Ovary (tissue), 9 donors: Measurements from ENCODE around the gene DGUOK. TPM values are rescaled to one million over a fixed set of nuclear protein-coding genes. Genes with fewer than 3 reads are reported as not detected.

Experiments
- DNase-seq, 5 donors: peaks; one replicate each; pipeline ENCODE4 v3.0.0-alpha.2; 2019 to 2020
- H3K27ac ChIP-seq, 2 donors: fragments of 200-600 bp; one replicate each; pipeline versions ENCODE4 v1.5.1 to v1.8.0; 2019 to 2022
- H3K27me3 ChIP-seq: fragments of 200-600 bp; one replicate; pipeline ENCODE4 v1.8.0; 2022
- H3K36me3 ChIP-seq: fragments of 200-600 bp; sonication (generic); one replicate; pipeline ENCODE4 v1.5.1; 2019
- H3K4me1 ChIP-seq: one replicate; pipeline ENCODE4 v1.8.1; 2013; ENCODE audit warnings: mild to moderate bottlenecking, moderate library complexity; ENCODE audit not compliant: insufficient read depth
- H3K4me3 ChIP-seq: fragments of 200-600 bp; sonication (generic); one replicate; pipeline ENCODE4 v1.5.1; 2017
- H3K9me3 ChIP-seq, 2 donors: fragments of 200-600 bp in 1 of 2; sonication (generic) in 1 of 2; one replicate each; pipeline versions ENCODE4 v1.5.1 to v1.8.1; 2013 to 2019; ENCODE audit warnings: mild to moderate bottlenecking in 1 of 2, moderate library complexity in 1 of 2
- CTCF ChIP-seq, 3 donors: fragments of 450-650 bp in 2 of 3; fragments of 200-600 bp in 1 of 3; IDR thresholded peaks; one replicate each; pipeline versions ENCODE4 v1.5.1 to v1.8.0; 2016 to 2022; ENCODE audit warnings: antibody characterized with exemption in 3 of 3, mild to moderate bottlenecking in 1 of 3
- EP300 ChIP-seq: sonication (generic); formaldehyde crosslinking; IDR thresholded peaks from one replicate; pipeline ENCODE4 v1.6.1; 2017; ENCODE audit warnings: antibody characterized with exemption
- POLR2A ChIP-seq: fragments of 450-650 bp; IDR thresholded peaks from one replicate; pipeline ENCODE4 v1.6.1; 2017; ENCODE audit warnings: antibody characterized with exemption, mild to moderate bottlenecking, moderate library complexity
- WGBS, 3 donors: extraction: QIAGEN DNeasy Blood & Tissue Kit in 1 of 3; methylation state at CpG; one replicate each; pipeline versions ENCODE4 v1.1.5 to v1.1.7; 2013 to 2017; 5-methylcytosine and 5-hydroxymethylcytosine counted together
- intact Hi-C, 4 donors: fragments of 100-400 bp; cut with DNase I; formaldehyde crosslinking; loops; one replicate each; pipeline versions ENCODE4 v1.11.0 to v1.15.1; 2022 to 2023
- polyA plus RNA-seq, 2 donors: library from polyadenylated mRNA; stranded (reverse); fragments of 200-250 nt in 1 of 2; fragments of 350-450 nt in 1 of 2; fragmentation: Illumina TruSeq in 1 of 2; extraction: RNeasy Lipid Tissue Mini Kit (QIAGEN cat#74804) in 1 of 2; gene quantifications; one replicate each; pipeline ENCODE4 v1.2.3, GENCODE V29; 2013 to 2014
- total RNA-seq, 7 donors: library from RNA; depleted of rRNA in 2 of 7; stranded (reverse); fragments of >200 nt in 2 of 7; fragmentation: NEBNext Ultra II Directional in 3 of 7; extraction: Animal tissue kit (Norgen Biotek cat#: 25700) in 3 of 7; gene quantifications; one replicate each; pipeline versions ENCODE4 v1.1.0 to v1.2.4, GENCODE V29; 2016 to 2023
- donor health status: DM: no; HTN: no; CAD: no; lungs with moderate emphysema.
- donor health status: DM: no; HTN: no; CAD: no.
- donor health status: Bipolar disorder and iron deficiency.
- donor health status: DM: yes; HTN: yes; CAD: no.
- donor health status: DM: no; HTN: no; CAD: no.
- donor health status: DM: yes; HTN: yes; CAD: no.

Gene DGUOK
- total and polyA plus RNA-seq, 9 donors: 45.8 to 84.1 (median 57.4) TPM

GRCh38 chr2:73891276-73891901, 35.3 kb upstream of the DGUOK start:
- WGBS, 3 donors: 87 to 94% (median 91%) methylated on average over 4 to 5 of the region's 5 CpGs
- intact Hi-C loops: no loop called here
- no peak for DNase-seq
- no peaks in the 10 kb centered on the region for H3K27me3 ChIP-seq
- peaks cover 4% of the 10 kb centered on the region for H3K4me1 ChIP-seq
- no peak overlapping the region for H3K27ac ChIP-seq
- no peak for TF ChIP-seq EP300
- TF ChIP-seq POLR2A: no peak
- TF ChIP-seq CTCF (IDR thresholded peaks at IDR 0.05): no peak
- no peaks in the 10 kb centered on the region for H3K9me3 ChIP-seq
- no peak overlapping the region for H3K4me3 ChIP-seq
- no peaks in the 10 kb centered on the region for H3K36me3 ChIP-seq

GRCh38 chr2:73892631-73893329, 33.9 kb upstream of the DGUOK start, which contains the start of gene ACTG2:
Gene ACTG2 (plus strand): TSS chr2:73893008. CDS start chr2:73901312, 8,304 bp downstream.
- no peak for DNase-seq
- Histone ChIP-seq H3K27me3 (no peaks in the 10 kb centered on the region), H3K36me3 (no peaks in the 10 kb centered on the region), H3K27ac (no peak within 1 kb of the TSS), H3K4me3 (peak within 1 kb of the TSS; percentile 43), H3K4me1 (peaks cover 4% of the 10 kb centered on the region), H3K9me3 (no peaks in the 10 kb centered on the region)
- WGBS, 3 donors: 40 to 42% (median 41%) methylated on average over 15 of the region's 15 CpGs
- intact Hi-C loops: no loop called here
- no peak for TF ChIP-seq EP300
- no peak for TF ChIP-seq CTCF (IDR thresholded peaks at IDR 0.05)
- TF ChIP-seq POLR2A: no peak

DNA sequence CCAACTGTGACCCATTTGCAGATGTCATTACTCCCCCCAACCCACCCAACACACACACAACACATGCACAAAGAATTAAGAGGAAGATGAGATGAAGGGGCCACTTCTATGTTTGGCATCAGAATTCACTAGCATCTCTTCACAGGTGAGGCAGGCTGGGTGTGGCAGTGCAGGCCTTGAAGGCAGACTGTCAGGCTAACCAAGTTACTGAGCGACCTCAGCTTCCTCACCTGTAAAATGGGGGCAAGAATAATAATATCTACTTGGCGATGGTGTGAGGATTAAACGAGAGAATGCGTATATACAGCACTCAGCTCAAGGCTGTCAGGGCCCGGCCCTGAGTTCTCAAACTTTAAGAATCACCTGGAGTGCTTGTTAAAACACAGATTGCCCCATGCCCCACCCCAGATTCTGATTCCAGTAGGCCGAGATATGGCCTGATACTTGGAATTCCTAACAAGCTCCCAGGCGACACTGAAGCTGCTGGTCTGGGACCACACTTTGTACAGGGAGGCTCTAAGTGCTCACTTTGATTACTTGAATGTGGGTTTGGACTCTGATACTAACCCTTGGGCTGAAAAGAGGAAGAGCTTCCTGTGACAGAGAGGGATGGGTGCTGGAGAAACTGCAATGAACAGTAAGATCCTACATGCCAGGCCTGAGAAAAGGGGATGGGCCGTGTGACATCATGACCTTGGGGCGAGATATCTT, 32.8 kb upstream of the DGUOK start:
- DNase-seq: no peak
- intact Hi-C loops: no loop called here
- TF ChIP-seq POLR2A: no peak
- TF ChIP-seq EP300: no peak
- no peak for TF ChIP-seq CTCF (IDR thresholded peaks at IDR 0.05)
- Histone ChIP-seq H3K27ac (no peak overlapping the region), H3K4me3 (peak overlapping the region; percentile 43), H3K27me3 (no peaks in the 10 kb centered on the region), H3K4me1 (peaks cover 4% of the 10 kb centered on the region), H3K9me3 (no peaks in the 10 kb centered on the region), H3K36me3 (no peaks in the 10 kb centered on the region)
- WGBS, 3 donors: 67 to 70% (median 68%) methylated on average over 9 of the region's 9 CpGs

DNA sequence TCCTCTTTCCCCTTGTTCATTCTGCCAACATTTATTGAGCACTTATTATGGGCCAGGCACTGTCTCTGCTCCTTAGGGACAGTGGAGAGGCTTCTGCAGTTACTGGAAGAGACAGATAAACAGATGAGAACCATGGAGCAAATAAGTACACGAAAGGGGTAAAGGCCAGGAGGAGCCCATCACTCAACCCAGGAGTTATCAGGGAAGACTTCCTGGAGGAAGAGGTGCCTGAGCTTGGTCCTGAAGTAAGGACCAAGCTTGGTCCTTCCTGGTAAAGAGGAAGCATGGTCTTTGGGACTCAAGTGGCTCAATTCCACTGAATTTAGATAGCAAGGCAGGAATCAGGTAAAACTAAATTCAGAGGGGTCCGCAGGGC, 32.2 kb upstream of the DGUOK start:
- Histone ChIP-seq H3K27ac (no peak overlapping the region), H3K4me3 (peak overlapping the region; percentile 43), H3K9me3 (no peaks in the 10 kb centered on the region), H3K4me1 (peaks cover 4% of the 10 kb centered on the region), H3K36me3 (no peaks in the 10 kb centered on the region), H3K27me3 (no peaks in the 10 kb centered on the region)
- 73 to 79% (median 77%) methylated on average over 2 of the region's 2 CpGs for WGBS, 3 donors
- intact Hi-C loops: no loop called here
- no peak for TF ChIP-seq CTCF (IDR thresholded peaks at IDR 0.05)
- TF ChIP-seq EP300: no peak
- no peak for TF ChIP-seq POLR2A
- no peak for DNase-seq
